HCT116 (cell line): Measurements from ENCODE around the gene SCN10A. TPM values are rescaled to one million over a fixed set of nuclear protein-coding genes. Genes with fewer than 3 reads are reported as not detected.

Experiments used
- total RNA-seq: library from RNA; stranded (reverse); gene quantifications from one replicate; pipeline ENCODE4 v1.2.1, GENCODE V29; 2021; ENCODE audit not compliant: unreplicated experiment

Gene SCN10A
- total RNA-seq, 1 experiment from 2014 or later = not detected

Other genes with a start within 250 kb of the SCN10A start
- gene SCN5A, start 166.5 kb downstream of the SCN10A start, total RNA-seq = 11.5 TPM
- 0.05 TPM for gene SCN11A, start 235.7 kb upstream of the SCN10A start, total RNA-seq
- gene WDR48, start 235.8 kb upstream of the SCN10A start, total RNA-seq = 35.6 TPM